ENCODE measurements around the gene RBM47. TPM values are rescaled to one million over a fixed set of nuclear protein-coding genes. Genes with fewer than 3 reads are reported as not detected.

Gene RBM47
- total RNA-seq, 1 donor from 2014 or later: 37.8 TPM

DNA sequence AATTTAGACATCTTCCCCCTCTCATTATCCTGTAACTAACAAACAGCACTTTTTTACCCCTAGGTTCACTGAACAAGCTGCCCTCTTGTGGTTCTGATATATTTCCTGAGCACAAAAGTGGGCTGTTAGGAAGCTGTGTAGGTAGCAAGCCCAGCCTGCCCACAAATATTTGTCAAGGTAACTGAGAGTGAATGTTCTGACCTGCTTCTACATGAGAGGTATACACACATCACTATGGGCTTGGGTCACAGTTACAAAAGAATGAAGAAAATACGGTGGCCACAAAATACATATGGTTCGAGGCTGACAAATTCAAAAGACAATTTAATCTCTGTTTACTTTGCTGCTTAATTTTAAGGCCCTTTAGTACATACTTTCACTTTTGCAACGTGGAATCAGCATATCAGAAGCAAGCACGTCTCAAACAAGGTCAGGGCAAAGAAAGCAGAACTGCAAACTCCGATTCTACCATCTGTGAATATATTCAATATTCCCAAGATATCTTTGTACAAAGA, 78.7 kb downstream of the RBM47 start:
- Mint-ChIP-seq H3K4me1 (peaks cover 21% of the 10 kb centered on the region), H3K4me3 (peak overlapping the region; percentile 56)

GRCh38 chr4:40550196-40550595, 79.5 kb downstream of the RBM47 start:
- no peak for TF ChIP-seq CTCF (IDR thresholded peaks at IDR 0.05; ENCODE audit: unreplicated experiment)
- Mint-ChIP-seq H3K9me3 (no peaks in the 10 kb centered on the region), H3K4me3 (no peak overlapping the region), H3K27me3 (ENCODE audit: low read depth) (no peaks in the 10 kb centered on the region), H3K36me3 (peaks cover 9% of the 10 kb centered on the region), H3K27ac (peak overlapping the region; percentile 96), H3K4me1 (peaks cover 21% of the 10 kb centered on the region)
- no peak for DNase-seq (ENCODE audit: low spot score in 2 of 2, unreplicated experiment in 2 of 2)

More for the DNA sequence above, 78.7 kb downstream of the RBM47 start:
- Mint-ChIP-seq H3K27ac (peak overlapping the region; percentile 96), H3K36me3 (peaks cover 9% of the 10 kb centered on the region), H3K9me3 (no peaks in the 10 kb centered on the region), H3K27me3 (ENCODE audit: low read depth) (no peaks in the 10 kb centered on the region)
- TF ChIP-seq CTCF (IDR thresholded peaks at IDR 0.05; ENCODE audit: unreplicated experiment): no peak
- no peak for DNase-seq (ENCODE audit: low spot score in 2 of 2, unreplicated experiment in 2 of 2)

DNA sequence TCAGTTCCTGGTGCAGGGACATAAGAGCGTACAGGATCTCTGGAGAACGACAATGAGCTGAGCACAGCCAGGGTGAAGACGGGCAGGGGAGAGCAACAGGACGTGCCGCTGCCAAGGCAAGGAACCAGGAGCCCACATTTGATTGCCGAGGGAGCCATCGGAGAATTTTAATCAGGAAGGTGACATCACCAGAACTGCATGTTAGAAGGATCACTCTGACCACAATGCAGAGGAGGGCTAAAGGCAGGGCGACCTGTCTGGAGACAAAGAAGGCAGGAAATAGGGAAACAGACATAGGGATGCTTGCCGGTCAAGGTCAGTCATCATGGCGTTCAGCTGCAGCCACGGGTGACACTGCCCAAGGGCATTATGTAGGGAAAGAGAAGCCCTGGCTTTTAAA, 81.4 kb downstream of the RBM47 start:
- no peak for DNase-seq (ENCODE audit: low spot score in 2 of 2, unreplicated experiment in 2 of 2)
- Mint-ChIP-seq H3K27ac (peak overlapping the region; percentile 1), H3K4me3 (no peak overlapping the region), H3K36me3 (peaks cover 11% of the 10 kb centered on the region), H3K9me3 (no peaks in the 10 kb centered on the region), H3K4me1 (peaks cover 21% of the 10 kb centered on the region), H3K27me3 (ENCODE audit: low read depth) (no peaks in the 10 kb centered on the region)
- TF ChIP-seq CTCF (IDR thresholded peaks at IDR 0.05; ENCODE audit: unreplicated experiment): no peak

DNA sequence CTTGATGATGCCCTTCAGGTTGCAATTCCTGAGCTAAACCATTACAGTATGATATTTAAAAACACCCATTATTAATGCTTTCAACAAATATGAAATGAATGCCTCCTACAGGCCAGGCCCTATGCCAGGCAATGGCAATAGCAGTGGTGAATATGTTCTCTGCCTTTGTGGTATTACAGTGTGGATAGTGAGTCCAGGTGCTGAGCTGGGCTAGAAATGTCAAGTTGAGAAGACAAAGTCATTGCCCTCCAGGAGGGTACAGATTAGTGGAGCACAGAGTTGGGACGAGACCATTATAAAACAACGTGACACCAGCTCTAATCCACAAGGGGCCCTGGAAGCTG, 81.9 kb downstream of the RBM47 start:
- H3K9me3 Mint-ChIP-seq: no peaks in the 10 kb centered on the region
- H3K4me3 Mint-ChIP-seq: no peak overlapping the region
- H3K36me3 Mint-ChIP-seq: peaks cover 15% of the 10 kb centered on the region
- DNase-seq (ENCODE audit: low spot score in 2 of 2, unreplicated experiment in 2 of 2): no peak
- peaks cover 21% of the 10 kb centered on the region for H3K4me1 Mint-ChIP-seq
- H3K27me3 Mint-ChIP-seq (ENCODE audit: low read depth): no peaks in the 10 kb centered on the region
- H3K27ac Mint-ChIP-seq: no peak overlapping the region
- no peak for TF ChIP-seq CTCF (IDR thresholded peaks at IDR 0.05; ENCODE audit: unreplicated experiment)

DNA sequence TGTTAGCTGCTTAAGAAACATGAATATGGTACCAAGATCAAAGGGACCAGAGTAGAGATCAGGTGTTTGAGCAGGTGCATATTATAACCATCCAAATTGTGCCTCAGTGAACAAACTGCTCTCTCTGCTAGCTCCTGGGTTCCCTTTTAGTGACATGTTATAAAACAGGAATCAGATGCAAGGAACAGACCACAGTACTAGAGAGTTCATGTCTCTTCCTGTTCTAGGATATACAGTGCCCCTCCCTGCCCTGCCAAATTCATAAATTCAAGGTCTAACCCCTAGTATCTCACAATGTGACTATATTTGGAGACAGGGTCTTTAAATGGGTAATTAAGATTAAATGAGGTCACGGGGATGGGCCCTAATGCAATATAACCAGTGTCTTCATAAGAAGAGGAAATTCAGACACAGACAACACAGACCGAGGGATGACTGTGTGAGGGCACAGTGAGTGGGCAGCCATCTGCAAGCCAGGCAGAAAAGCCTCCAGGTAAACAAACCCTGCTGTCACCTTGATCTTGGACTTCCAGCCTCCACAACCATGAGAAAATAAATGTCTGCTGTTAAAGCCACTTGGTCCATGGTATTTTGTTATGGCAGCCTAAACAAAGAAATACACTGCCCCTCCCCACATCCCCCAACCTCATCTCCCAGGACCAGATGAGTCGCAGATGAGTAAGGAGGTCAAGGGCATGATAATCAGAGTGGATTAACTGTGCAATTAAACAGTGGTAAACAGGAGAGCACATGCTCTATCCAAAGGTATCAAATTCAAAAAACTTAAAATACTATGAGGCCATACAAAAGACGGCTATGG, 82.5 kb downstream of the RBM47 start:
- TF ChIP-seq CTCF (IDR thresholded peaks at IDR 0.05; ENCODE audit: unreplicated experiment): no peak
- Mint-ChIP-seq H3K27ac (no peak overlapping the region), H3K9me3 (no peaks in the 10 kb centered on the region), H3K36me3 (peaks cover 15% of the 10 kb centered on the region), H3K4me3 (no peak overlapping the region), H3K4me1 (peaks cover 16% of the 10 kb centered on the region), H3K27me3 (ENCODE audit: low read depth) (no peaks in the 10 kb centered on the region)
- no peak for DNase-seq (ENCODE audit: low spot score in 2 of 2, unreplicated experiment in 2 of 2)
